Brain pericyte (primary cell): ENCODE measurements around the gene SYNE2.
A peak's percentile ranks its signal among the peaks of the same experiment; 100 is the strongest.

Experiments used
- DNase-seq: peaks from one replicate; pipeline ENCODE4 v3.0.0-alpha.2; 2012; ENCODE audit warnings: low read depth, low spot score

SYNE2 gene

GRCh38 chr14:64215274-64215673 is 362.5 kb downstream of the SYNE2 start:
- no peak for DNase-seq

GRCh38 chr14:64215978-64216377 is 363.2 kb downstream of the SYNE2 start:
- DNase-seq: no peak

- DNase-seq: no peak
Measured at GRCh38 chr14:64217308-64217707, 364.5 kb downstream of the SYNE2 start.

GRCh38 chr14:64217834-64218233 is 365.0 kb downstream of the SYNE2 start:
- DNase-seq: no peak

DNA sequence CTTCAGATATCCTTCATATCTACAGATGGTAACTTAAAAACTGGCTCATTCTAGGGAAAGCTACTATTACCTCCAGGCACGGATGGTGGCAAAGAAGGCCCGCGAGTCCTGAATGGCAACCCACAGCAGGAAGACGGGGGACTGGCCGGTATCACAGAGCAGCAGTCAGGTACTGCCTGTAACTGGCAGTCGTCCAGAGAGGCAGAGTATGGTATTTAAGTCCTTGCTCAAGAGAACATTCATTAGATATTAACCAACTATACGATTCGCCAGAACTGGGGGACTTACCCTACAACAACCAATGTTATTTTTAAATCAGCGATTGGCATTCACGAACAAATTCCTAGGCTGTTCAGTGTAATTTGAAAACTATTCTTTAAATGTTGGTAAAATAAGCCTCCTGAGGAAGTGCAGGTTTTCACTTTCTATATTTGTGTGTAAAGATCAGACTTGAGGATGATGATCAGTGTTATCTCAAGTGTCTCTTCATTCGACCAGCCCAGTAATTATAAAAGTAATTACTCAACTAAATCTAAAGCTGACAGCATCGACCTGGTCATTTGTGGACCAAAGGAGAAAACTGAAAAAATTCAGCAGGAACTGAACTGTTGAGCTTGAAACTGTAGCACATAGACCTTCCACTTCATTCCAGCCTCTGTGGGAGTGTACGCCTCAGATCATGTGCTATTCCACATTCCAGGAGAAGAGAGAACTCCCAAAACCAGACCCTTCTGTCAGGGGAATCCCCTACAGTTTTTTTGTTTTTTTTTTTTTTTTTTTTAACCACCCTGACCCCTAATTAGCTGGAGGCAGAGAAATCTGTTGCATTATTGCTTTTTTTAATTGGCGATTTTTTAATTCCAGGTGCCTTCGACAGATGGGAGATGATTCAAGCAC is 365.8 kb downstream of the SYNE2 start:
- no peak for DNase-seq

- no peak for DNase-seq
Measured at GRCh38 chr14:64220056-64220455, 367.3 kb downstream of the SYNE2 start.

- no peak for DNase-seq
Measured at GRCh38 chr14:64220466-64220865, 367.7 kb downstream of the SYNE2 start.

GRCh38 chr14:64221391-64222003 is 368.7 kb downstream of the SYNE2 start:
- DNase-seq: no peak

GRCh38 chr14:64225151-64225757 is 372.4 kb downstream of the SYNE2 start:
- no peak for DNase-seq

DNA sequence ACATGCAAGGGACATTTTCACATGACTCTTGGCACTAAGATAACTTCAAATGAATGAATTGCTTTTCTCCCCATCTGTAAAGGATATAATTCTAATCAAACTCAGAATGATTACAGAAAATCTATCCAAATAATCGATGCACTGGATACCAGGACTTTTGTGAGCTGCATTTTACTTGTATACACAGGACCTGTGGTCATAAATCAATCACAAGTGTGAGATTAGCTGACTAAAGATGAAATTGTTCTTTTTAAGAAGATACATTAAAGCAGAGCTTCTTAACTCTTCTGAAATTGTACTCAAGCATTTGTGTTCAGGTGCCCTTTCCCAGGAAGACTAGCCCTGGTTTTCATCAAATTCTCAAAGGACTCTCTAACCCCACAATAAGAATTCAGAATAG is 375.1 kb downstream of the SYNE2 start:
- no peak for DNase-seq

- no peak for DNase-seq
Measured at GRCh38 chr14:64229489-64229888, 376.7 kb downstream of the SYNE2 start.

GRCh38 chr14:64232095-64232838 is 379.5 kb downstream of the SYNE2 start:
- peak; percentile 94 for DNase-seq

DNA sequence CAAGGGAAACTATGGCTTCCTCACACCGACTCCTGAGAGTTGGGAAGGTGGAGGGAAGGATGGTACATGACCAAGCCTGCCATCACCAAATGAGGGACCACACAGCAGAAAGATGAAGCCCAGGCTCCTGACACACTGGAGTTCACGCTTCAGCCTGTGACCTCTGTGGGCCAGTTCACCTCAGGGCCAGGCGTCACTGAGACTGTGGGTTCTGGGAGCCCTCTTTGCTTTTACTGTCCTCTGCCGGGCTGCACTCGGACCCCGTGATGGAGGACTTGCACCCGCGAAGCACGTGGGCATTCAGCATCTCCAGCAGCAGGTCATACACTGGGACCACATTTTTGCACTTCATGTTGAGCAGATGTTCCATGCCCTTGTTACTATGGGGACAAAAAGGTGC is 380.1 kb downstream of the SYNE2 start:
- no peak for DNase-seq

DNA sequence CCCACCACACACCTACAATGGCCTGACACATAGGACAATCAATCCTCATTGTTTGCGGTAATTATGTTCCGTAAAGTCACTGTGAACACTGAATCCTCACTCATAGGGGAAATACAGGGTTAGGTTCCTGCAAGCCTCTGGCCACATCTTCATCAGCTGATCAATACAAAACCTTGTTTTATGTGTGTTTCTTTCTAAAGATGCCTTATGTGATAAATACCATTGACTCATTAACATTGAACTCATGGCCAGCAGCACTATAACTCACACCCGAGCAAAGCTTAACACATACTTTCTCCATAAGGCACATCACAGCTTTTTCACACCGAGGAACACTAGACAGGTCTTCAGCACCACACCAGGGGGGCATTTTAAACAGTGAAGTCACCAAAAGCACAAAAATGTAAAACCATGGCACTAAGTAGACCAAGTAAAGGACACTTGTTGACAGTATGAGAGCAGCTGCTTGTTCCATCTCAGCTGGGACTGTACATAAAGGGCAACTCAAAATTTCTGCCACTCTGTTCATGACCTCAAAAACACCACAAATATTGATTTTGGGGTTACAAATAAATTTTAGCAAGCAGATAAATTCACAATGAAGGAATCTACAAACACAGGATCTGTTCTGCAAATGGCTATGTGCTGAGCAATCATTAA is 380.9 kb downstream of the SYNE2 start:
- DNase-seq: no peak

DNA sequence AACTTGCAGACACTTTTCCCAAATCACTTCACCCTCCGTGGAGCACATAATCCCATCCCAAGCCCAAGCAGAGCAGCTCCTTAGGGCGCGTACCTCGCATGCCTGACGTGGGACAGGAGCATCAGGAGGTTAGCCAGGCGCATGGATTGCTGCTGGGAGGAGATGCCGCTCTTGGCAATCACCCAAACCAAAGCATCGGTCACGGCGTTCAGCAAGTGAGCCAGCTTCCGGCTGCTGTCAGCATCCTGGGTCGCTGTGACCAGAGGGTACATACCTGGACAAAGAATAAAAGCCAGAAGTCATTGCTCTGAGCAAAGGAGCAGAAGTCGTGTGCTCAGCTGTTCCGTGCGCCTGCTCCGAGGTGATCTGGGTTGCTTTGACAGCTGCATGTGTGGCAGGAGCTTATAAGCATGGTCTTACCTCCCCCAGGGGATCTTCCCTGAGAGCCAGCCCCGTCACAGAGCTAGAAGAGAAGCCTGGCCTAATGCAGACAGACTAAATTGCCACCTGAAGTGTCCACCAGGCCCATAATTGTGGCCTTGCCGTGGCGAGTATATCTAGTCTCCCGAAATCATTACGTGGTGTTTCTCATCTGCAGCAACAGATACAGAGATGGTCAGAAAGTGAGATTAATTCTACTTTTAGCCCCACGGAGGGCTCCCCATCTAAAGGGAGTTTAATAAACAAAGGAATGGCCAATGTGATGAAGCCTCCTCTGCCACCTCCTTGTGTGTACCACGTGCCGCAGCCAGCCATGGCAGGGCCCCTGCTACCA is 382.3 kb downstream of the SYNE2 start:
- peak; percentile 76 for DNase-seq

GRCh38 chr14:64235652-64236640 is 383.1 kb downstream of the SYNE2 start:
- DNase-seq: no peak

- DNase-seq: no peak
Measured at GRCh38 chr14:64238049-64238448, 385.2 kb downstream of the SYNE2 start.

GRCh38 chr14:64238631-64239030 is 385.8 kb downstream of the SYNE2 start:
- no peak for DNase-seq

DNA sequence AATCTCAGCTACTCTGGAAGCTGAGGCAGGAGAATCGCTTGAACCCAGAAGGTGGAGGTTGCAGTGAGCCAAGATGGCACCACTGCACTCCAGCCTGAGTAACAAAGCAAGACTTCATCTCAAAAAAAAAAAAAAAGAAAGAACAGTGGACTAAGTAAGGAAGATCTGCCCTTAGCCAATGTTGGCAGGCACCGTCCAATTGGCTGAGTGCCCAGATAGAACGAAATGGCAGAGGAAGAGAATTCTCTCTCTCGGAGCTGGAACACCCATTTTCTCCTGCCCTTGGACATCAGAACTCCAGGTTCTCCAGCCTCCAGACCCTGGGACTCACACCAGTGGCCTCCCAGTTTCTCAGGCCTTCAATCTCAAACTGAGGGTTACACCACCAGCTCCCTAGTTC is 391.5 kb downstream of the SYNE2 start:
- no peak for DNase-seq
